IPS-NIHi11 (cell line): Measurements from ENCODE around the gene COL4A4.
"Not testable (repeated sequence)": the region's sequence is repeated elsewhere in the genome, so short reads cannot be mapped to it uniquely, and the experiment has no call there.

Experiments
- DNase-seq: peaks from one replicate; pipeline ENCODE4 v3.0.0; 2012; ENCODE audit warnings: mixed read lengths, low spot score

The COL4A4 gene

GRCh38 chr2:227106845-227107759 lies 56.9 kb downstream of the COL4A4 start:
- DNase-seq, result peak; percentile 50

GRCh38 chr2:227103583-227103982 lies 60.4 kb downstream of the COL4A4 start:
- DNase-seq, result no peak

GRCh38 chr2:227099340-227099739 lies 64.7 kb downstream of the COL4A4 start:
- DNase-seq, result no peak

GRCh38 chr2:227098162-227098515 lies 65.9 kb downstream of the COL4A4 start:
- DNase-seq, result no peak

GRCh38 chr2:227097495-227098161 lies 66.4 kb downstream of the COL4A4 start:
- no peak for DNase-seq

- no peak for DNase-seq
Measured at GRCh38 chr2:227095346-227095745, 68.7 kb downstream of the COL4A4 start.

- DNase-seq, result no peak
Measured at GRCh38 chr2:227082286-227082685, 81.7 kb downstream of the COL4A4 start.

GRCh38 chr2:227079726-227080125 lies 84.3 kb downstream of the COL4A4 start:
- DNase-seq, result no peak

GRCh38 chr2:227065065-227065464 lies 98.9 kb downstream of the COL4A4 start:
- not testable (repeated sequence) for DNase-seq

GRCh38 chr2:227058888-227059399 lies 105.1 kb downstream of the COL4A4 start:
- DNase-seq, result no peak

- DNase-seq, result no peak
Measured at GRCh38 chr2:227057743-227058447, 106.1 kb downstream of the COL4A4 start.

- DNase-seq, result no peak
Measured at GRCh38 chr2:227057060-227057459, 106.9 kb downstream of the COL4A4 start.

GRCh38 chr2:227054006-227054405 lies 110.0 kb downstream of the COL4A4 start:
- DNase-seq, result no peak

- DNase-seq, result no peak
Measured at GRCh38 chr2:227052879-227053278, 111.1 kb downstream of the COL4A4 start.

GRCh38 chr2:227043981-227044380 lies 120.0 kb downstream of the COL4A4 start:
- DNase-seq, result no peak

GRCh38 chr2:227038550-227039189 lies 125.3 kb downstream of the COL4A4 start:
- no peak for DNase-seq

- no peak for DNase-seq
Measured at GRCh38 chr2:227036527-227036926, 127.5 kb downstream of the COL4A4 start.

GRCh38 chr2:227035711-227036367 lies 128.2 kb downstream of the COL4A4 start:
- DNase-seq, result no peak

- peak; percentile 83 for DNase-seq
Measured at GRCh38 chr2:227033471-227034148, 130.4 kb downstream of the COL4A4 start.

GRCh38 chr2:227031379-227031778 lies 132.6 kb downstream of the COL4A4 start:
- no peak for DNase-seq

GRCh38 chr2:227030789-227031188 lies 133.2 kb downstream of the COL4A4 start:
- DNase-seq, result no peak
